C4-2B (cell line): ENCODE measurements around the gene ZFP36L2.

Experiments
- H3K27ac ChIP-seq: fragments of 450-650 bp; 2 replicates; pipeline ENCODE4 v1.5.1; 2017
- ZFX ChIP-seq: fragments of 450-650 bp; IDR thresholded peaks from 2 replicates; pipeline ENCODE4 v1.6.1; 2017
- TF ChIP-seq, protein P1 (sequence below): fragments of 450-650 bp; conservative IDR thresholded peaks from 2 replicates; pipeline ENCODE4 v1.5.1; 2017; ENCODE audit warnings: mild to moderate bottlenecking

Gene ZFP36L2

DNA sequence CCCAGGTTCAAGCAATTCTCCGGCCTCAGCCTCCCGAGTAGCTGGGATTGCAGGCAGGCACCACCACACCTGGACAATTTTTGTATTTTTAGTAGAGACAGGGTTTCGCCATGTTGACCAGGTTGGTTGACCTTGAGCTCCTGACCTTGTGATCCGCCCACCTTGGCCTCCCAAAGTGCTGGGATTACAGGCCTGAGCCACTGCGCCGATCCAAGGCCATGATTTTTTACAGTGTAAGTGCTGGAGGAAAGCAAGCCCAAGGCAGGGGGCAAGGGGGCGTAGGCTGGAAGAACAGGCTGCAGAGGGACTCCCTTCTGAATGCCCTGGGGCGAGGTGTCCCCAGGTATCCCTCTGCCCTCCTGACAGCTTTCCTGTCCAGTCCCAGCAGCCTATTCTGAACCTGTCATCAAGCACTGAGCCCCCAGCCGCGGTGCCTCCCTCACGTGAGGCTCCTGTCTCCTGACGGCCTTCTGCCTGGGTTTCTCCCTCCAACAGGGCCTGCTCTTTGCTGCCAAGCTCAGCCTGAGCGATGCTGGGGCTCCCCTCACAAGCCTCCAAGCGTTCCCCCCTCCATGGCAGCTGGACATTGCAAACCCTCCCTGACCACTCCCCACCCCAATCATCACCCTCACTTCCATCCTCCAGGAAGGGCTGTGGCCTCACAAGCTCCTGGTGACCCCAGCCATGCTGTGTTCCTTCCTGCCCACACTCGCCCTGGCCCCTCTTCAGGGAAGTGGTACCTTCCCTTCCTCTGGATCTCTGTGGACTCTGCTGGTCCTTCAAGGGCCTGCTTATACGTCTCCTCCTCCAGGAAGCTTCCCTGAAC lies 37.6 kb downstream of the ZFP36L2 start:
- H3K27ac ChIP-seq = no peak overlapping the region

DNA sequence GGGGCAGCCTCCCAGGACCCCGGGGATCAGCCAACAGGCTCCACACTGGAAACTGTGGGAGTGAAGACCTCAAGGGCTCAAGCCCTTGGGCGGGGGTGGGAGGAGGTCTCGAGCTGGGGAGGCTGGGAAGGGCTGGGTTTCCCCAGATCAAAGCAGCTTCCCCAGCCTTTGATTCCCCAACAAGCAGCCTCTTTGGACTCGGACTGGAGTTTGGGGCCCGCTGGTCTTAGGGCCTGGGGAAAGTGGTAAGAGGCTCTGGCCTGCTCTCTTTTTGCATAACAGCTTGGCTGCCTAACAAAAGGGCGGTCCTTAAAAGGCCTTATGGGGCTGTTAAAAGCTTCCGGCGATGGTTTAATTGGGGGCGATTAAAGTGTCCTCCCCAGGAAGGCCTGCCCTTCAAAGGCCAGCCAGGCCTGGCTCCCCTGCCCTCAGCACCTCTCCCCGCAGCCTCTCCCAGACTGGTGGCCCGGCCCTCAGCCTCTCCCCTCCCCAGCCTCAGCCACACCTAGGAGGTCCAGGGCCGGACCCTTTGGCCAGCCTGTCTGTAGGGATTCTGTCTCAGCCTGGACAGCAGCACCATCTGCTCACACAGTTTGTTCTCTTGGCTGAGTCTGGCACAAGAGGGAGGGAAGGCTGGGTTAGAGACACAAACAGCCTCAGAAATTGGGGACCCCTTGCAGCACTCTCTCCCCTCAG lies 39.6 kb downstream of the ZFP36L2 start:
- H3K27ac ChIP-seq = no peak overlapping the region
- TF ChIP-seq, protein P1, sequence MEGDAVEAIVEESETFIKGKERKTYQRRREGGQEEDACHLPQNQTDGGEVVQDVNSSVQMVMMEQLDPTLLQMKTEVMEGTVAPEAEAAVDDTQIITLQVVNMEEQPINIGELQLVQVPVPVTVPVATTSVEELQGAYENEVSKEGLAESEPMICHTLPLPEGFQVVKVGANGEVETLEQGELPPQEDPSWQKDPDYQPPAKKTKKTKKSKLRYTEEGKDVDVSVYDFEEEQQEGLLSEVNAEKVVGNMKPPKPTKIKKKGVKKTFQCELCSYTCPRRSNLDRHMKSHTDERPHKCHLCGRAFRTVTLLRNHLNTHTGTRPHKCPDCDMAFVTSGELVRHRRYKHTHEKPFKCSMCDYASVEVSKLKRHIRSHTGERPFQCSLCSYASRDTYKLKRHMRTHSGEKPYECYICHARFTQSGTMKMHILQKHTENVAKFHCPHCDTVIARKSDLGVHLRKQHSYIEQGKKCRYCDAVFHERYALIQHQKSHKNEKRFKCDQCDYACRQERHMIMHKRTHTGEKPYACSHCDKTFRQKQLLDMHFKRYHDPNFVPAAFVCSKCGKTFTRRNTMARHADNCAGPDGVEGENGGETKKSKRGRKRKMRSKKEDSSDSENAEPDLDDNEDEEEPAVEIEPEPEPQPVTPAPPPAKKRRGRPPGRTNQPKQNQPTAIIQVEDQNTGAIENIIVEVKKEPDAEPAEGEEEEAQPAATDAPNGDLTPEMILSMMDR = no peak
- no peak for TF ChIP-seq ZFX

More for the DNA sequence above, 37.6 kb downstream of the ZFP36L2 start:
- TF ChIP-seq, protein P1 = no peak
- TF ChIP-seq ZFX = no peak

DNA sequence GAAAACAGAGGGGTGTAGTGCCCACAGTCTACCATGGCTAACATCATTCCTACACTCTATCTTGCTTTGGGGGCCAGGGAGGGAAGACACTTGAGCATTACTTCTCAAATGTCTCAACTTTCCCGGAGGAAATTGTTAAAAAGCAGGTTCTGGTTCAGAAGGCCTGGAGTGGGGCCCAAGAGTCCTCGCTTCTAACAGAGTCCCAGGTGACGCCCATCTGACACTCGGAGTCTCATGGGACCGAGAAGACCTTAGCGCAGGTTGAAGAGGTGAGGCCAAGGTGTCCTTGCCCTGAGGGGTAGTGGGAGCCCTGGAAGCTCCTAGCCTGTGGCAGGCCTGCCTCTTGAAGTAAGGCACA lies 40.1 kb downstream of the ZFP36L2 start:
- no peak for TF ChIP-seq ZFX
- TF ChIP-seq, protein P1 = no peak
- no peak overlapping the region for H3K27ac ChIP-seq

DNA sequence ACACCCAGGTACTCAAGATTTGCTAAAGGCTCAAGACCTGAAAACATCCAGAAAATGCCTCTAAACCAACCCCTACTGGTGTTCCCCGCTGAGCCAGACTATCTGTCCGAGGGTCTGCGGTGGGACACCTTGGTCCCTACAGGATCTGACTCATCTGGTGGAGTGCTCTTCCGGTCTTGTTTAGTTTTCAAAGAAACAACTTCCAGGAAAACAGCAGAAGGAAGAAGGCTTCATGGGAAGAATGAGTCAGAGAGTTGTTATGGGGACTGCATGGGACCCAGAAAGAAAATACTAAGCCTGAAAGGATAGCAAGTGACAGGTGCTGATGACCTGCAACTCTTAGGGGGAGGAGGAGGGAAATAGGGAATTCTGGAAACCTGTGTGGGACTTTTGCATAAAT lies 41.3 kb downstream of the ZFP36L2 start:
- TF ChIP-seq ZFX = no peak
- TF ChIP-seq, protein P1 = no peak
- H3K27ac ChIP-seq = no peak overlapping the region

DNA sequence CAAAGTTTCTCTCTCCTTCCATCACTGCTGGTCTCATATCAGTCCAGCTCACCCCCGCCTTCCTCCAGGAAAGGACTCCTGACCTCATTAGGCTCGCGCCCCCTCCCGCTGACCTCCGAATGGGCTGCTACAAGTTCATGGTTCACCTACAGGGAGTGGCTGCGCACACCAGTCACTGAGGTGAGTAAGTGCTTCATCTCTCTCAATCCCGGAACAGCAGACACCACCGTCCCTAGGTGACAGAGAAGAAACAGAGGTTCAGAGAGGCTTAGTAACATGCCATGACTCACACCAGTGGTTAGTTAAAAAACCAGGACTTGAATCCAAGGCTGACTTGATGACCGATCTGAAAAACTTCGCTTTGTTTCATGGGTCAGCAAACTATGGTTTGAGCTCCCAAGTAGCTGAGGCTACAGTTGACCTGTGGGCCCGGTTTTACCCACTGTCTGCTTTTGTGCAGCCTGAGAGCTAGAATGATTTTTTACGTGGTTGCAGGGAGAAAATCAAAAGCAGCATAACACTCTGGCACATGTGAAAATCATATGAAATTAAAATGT lies 42.0 kb downstream of the ZFP36L2 start:
- no peak for TF ChIP-seq ZFX
- TF ChIP-seq, protein P1 = no peak
- no peak overlapping the region for H3K27ac ChIP-seq

DNA sequence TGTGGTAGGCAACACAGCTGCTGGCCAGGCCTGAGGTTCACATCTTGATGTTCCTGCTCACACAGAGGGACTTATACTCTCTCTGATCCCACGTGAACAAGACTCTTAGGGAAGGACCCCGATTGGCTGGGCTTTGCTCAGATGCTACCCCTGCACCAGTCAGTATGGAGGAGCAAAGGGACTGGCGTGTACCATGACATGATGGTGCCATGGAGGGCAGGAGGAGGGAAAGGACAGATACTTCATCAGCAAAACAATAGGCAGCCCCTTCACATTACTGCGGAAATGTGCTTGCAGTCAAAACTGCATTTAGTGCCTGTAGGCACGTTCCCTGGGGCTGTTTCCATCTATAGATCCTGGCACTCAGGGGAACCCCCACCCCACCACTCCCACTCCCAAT lies 42.7 kb downstream of the ZFP36L2 start:
- H3K27ac ChIP-seq = no peak overlapping the region

More for the DNA sequence above, 42.7 kb downstream of the ZFP36L2 start:
- TF ChIP-seq, protein P1 = no peak
- TF ChIP-seq ZFX = no peak
